Activated T-helper 2 cell treated with anti-CD3 and anti-CD28 coated beads, Interferon-gamma antibody, Interleukin-2, Interleukin-4, amounts not matched to agents 10 μg/mL and 5 μg/mL and 100 μg/mL, durations not matched to agents 14 hours and 24 hours and 36 hours (primary cell): ENCODE data around the gene CALB2. TPM values are rescaled to one million over a fixed set of nuclear protein-coding genes. Genes with fewer than 3 reads are reported as not detected.
"Not testable (repeated sequence)": the region's sequence is repeated elsewhere in the genome, so short reads cannot be mapped to it uniquely, and the experiment has no call there.

Experiments
- DNase-seq: peaks from one replicate; pipeline ENCODE4 v3.0.0; 2021; ENCODE audit warnings: low spot score
- H3K27ac Mint-ChIP-seq: one replicate; pipeline ENCODE4 v1.8.0; 2021; ENCODE audit warnings: mixed read lengths
- H3K27me3 Mint-ChIP-seq: one replicate; pipeline ENCODE4 v1.8.0; 2021; ENCODE audit warnings: low read depth, mixed read lengths
- H3K36me3 Mint-ChIP-seq: one replicate; pipeline ENCODE4 v1.8.0; 2021; ENCODE audit warnings: low read depth, mixed read lengths
- H3K4me1 Mint-ChIP-seq: one replicate; pipeline ENCODE4 v1.8.0; 2021; ENCODE audit warnings: low read depth, mixed read lengths
- H3K4me3 Mint-ChIP-seq: one replicate; pipeline ENCODE4 v1.8.0; 2021; ENCODE audit warnings: low read depth, mild to moderate bottlenecking, moderate library complexity, mixed read lengths
- H3K9me3 Mint-ChIP-seq: one replicate; pipeline ENCODE4 v1.8.0; 2021; ENCODE audit warnings: mixed read lengths
- intact Hi-C: fragments of 100-400 bp; cut with micrococcal nuclease; formaldehyde crosslinking; loops from one replicate; pipeline ENCODE4 v1.15.1; 2023
- total RNA-seq: library from RNA; stranded (reverse); gene quantifications from 2 replicates; pipeline ENCODE4 v1.2.3, GENCODE V29; 2022

The CALB2 gene
- not detected in 2 replicates for total RNA-seq

GRCh38 chr16:71358464-71358998 lies at the start of gene CALB2:
Gene CALB2, plus strand, starts transcription at chr16:71358723. Its CDS starts 70 bp downstream, at chr16:71358793.
- Mint-ChIP-seq H3K9me3 (no peaks in the 10 kb centered on the region), H3K36me3 (no peaks in the 10 kb centered on the region), H3K27ac (no peak within 1 kb of the TSS), H3K4me1 (no peaks in the 10 kb centered on the region), H3K27me3 (peaks cover 4% of the 10 kb centered on the region), H3K4me3 (no peak within 1 kb of the TSS)
- peak; percentile 53 for DNase-seq
- intact Hi-C loops, result no loop called here

GRCh38 chr16:71311553-71312158 lies 46.9 kb upstream of the CALB2 start:
- H3K9me3 Mint-ChIP-seq, result no peaks in the 10 kb centered on the region
- H3K27me3 Mint-ChIP-seq, result peaks cover 6% of the 10 kb centered on the region
- H3K36me3 Mint-ChIP-seq, result no peaks in the 10 kb centered on the region
- H3K27ac Mint-ChIP-seq, result no peak overlapping the region
- no peak for DNase-seq
- H3K4me3 Mint-ChIP-seq, result no peak overlapping the region
- intact Hi-C loops, result no loop called here
- no peaks in the 10 kb centered on the region for H3K4me1 Mint-ChIP-seq

- H3K4me3 Mint-ChIP-seq, H3K4me1 Mint-ChIP-seq, intact Hi-C loops, DNase-seq, H3K27me3 Mint-ChIP-seq, H3K9me3 Mint-ChIP-seq, H3K27ac Mint-ChIP-seq, H3K36me3 Mint-ChIP-seq: not testable (repeated sequence)
These were observed 44.9 kb upstream of the CALB2 start for GRCh38 chr16:71313591-71313990.

GRCh38 chr16:71315269-71315668 lies 43.3 kb upstream of the CALB2 start:
- Mint-ChIP-seq H3K27ac (no peak overlapping the region), H3K9me3 (no peaks in the 10 kb centered on the region), H3K36me3 (no peaks in the 10 kb centered on the region), H3K27me3 (peaks cover 1% of the 10 kb centered on the region), H3K4me1 (no peaks in the 10 kb centered on the region), H3K4me3 (no peak overlapping the region)
- no peak for DNase-seq
- intact Hi-C loops, result no loop called here

DNA sequence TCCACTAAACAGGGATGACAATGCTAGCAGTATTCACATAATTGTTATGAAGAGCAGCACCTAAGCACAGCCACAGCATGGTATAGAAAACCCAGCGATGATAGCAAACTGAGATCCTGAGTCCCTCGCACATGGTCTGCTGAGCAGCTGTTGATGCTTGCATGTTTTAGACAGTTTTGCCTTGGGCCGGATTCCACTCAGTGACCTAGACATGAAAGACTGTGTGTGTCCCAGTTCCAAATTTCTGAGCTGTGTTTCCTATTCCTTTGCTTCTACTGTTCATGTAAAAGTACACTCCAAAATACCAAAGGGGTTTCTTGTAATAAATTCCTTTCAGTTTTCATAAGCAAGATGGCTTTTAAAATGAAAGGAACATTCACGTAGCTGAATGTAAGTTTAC lies 38.5 kb upstream of the CALB2 start:
- Mint-ChIP-seq H3K4me3 (no peak overlapping the region), H3K36me3 (no peaks in the 10 kb centered on the region), H3K27ac (no peak overlapping the region), H3K4me1 (no peaks in the 10 kb centered on the region), H3K9me3 (no peaks in the 10 kb centered on the region), H3K27me3 (no peaks in the 10 kb centered on the region)
- intact Hi-C loops, result no loop called here
- no peak for DNase-seq

DNA sequence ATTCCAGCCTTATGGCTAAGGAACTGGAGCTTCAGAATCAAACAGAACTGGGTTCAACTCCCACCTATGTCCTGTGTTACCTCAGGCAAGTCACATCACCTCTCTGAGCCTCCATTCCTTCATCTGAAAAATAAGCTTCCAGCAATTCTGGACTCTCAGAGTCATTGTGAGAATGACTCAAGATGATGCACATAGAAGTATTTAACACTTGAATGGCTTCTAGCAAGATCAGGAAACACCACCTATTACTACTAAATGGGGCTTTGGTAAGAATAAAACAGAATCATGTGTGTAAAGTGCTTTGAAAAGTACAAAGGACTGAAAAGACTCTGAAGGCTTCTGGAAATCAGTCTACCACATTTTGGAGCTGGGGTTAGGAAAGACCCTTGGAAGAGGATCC lies 30.8 kb upstream of the CALB2 start:
- no peak overlapping the region for H3K27ac Mint-ChIP-seq
- no peaks in the 10 kb centered on the region for H3K9me3 Mint-ChIP-seq
- H3K27me3 Mint-ChIP-seq, result peaks cover 5% of the 10 kb centered on the region
- intact Hi-C loops, result no loop called here
- H3K36me3 Mint-ChIP-seq, result no peaks in the 10 kb centered on the region
- no peak overlapping the region for H3K4me3 Mint-ChIP-seq
- DNase-seq, result no peak
- H3K4me1 Mint-ChIP-seq, result no peaks in the 10 kb centered on the region

GRCh38 chr16:71328151-71328550 lies 30.4 kb upstream of the CALB2 start:
- H3K9me3 Mint-ChIP-seq, result no peaks in the 10 kb centered on the region
- intact Hi-C loops, result no loop called here

DNA sequence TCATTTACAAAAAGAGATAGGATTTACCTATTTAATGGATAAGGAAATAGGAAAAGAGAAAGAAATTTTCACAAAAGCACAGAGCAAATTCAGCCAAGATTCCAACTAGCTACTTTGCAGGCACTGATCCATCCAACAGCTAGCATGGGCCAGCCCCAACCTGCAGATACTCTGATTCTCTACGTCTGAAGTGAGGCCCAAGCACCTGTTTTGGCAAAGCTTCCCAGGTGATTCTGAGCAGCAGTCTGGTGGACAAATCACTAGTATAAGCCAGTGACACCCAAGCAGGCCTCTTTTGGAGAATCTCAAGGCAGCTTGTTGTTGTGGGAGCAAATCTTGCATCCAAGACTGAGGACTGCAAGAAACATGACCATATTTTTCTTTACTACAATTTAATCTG lies 20.9 kb upstream of the CALB2 start:
- peaks cover 1% of the 10 kb centered on the region for H3K4me1 Mint-ChIP-seq
- H3K4me3 Mint-ChIP-seq, result no peak overlapping the region
- H3K9me3 Mint-ChIP-seq, result no peaks in the 10 kb centered on the region
- H3K36me3 Mint-ChIP-seq, result no peaks in the 10 kb centered on the region
- intact Hi-C loops, result no loop called here
- H3K27me3 Mint-ChIP-seq, result no peaks in the 10 kb centered on the region
- no peak for DNase-seq
- no peak overlapping the region for H3K27ac Mint-ChIP-seq

More at GRCh38 chr16:71328151-71328550, 30.4 kb upstream of the CALB2 start:
- Mint-ChIP-seq H3K27ac (no peak overlapping the region), H3K27me3 (peaks cover 5% of the 10 kb centered on the region), H3K4me1 (no peaks in the 10 kb centered on the region), H3K4me3 (no peak overlapping the region), H3K36me3 (no peaks in the 10 kb centered on the region)
- DNase-seq, result no peak

GRCh38 chr16:71338193-71338592 lies 20.3 kb upstream of the CALB2 start:
- H3K9me3 Mint-ChIP-seq, result no peaks in the 10 kb centered on the region
- H3K4me3 Mint-ChIP-seq, result no peak overlapping the region
- no peak overlapping the region for H3K27ac Mint-ChIP-seq
- H3K4me1 Mint-ChIP-seq, result peaks cover 1% of the 10 kb centered on the region
- no peaks in the 10 kb centered on the region for H3K27me3 Mint-ChIP-seq
- no peaks in the 10 kb centered on the region for H3K36me3 Mint-ChIP-seq
- intact Hi-C loops, result no loop called here
- no peak for DNase-seq

DNA sequence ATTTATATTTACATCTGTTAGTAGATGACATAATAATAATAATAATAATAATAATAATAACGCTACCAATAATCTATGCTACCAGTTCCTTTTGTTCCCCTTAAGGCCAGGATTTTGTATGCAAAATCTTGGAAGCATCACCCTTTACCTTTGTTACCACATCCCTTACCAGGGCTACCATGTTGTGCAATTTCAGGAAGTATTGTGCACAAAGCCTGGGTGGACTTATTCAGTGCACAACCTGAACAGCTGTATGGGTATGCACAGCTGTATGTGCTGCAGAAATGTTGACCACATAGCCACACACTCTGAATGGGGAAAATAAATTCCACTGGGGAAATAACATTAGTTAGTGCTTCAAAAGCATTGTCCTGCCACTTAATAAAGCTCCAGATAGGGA lies 19.9 kb upstream of the CALB2 start:
- no peak for DNase-seq

GRCh38 chr16:71339236-71340171 lies 19.0 kb upstream of the CALB2 start:
- intact Hi-C loops, result no loop called here
- H3K36me3 Mint-ChIP-seq, result no peaks in the 10 kb centered on the region
- no peaks in the 10 kb centered on the region for H3K27me3 Mint-ChIP-seq
- no peak overlapping the region for H3K27ac Mint-ChIP-seq
- no peaks in the 10 kb centered on the region for H3K9me3 Mint-ChIP-seq
- H3K4me1 Mint-ChIP-seq, result peaks cover 1% of the 10 kb centered on the region
- H3K4me3 Mint-ChIP-seq, result no peak overlapping the region
- DNase-seq, result no peak

More for the DNA sequence above, 19.9 kb upstream of the CALB2 start:
- H3K36me3 Mint-ChIP-seq, result no peaks in the 10 kb centered on the region
- peaks cover 1% of the 10 kb centered on the region for H3K4me1 Mint-ChIP-seq
- no peaks in the 10 kb centered on the region for H3K9me3 Mint-ChIP-seq
- no peak overlapping the region for H3K4me3 Mint-ChIP-seq
- H3K27ac Mint-ChIP-seq, result no peak overlapping the region
- intact Hi-C loops, result no loop called here
- H3K27me3 Mint-ChIP-seq, result no peaks in the 10 kb centered on the region

DNA sequence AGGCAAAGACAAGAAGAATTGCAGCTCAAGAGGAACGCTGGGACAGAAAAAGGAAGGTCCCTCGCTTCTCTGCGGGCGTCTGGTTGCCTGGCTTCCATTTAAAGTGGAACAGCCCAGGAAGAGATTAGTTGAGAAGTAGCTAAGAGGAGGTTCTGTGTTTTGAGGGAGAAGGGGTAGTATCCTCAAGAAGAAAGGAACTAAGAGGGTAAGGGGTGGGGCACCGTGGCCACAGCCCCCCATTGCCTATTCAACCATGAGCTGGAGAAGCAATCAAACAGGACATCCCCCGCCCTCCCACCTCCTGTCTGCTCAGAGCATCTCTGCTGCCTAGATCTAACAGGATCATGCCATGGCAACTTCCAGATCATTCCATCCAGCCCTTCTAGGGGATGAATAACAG lies 18.1 kb upstream of the CALB2 start:
- H3K27ac Mint-ChIP-seq, result no peak overlapping the region
- no peaks in the 10 kb centered on the region for H3K36me3 Mint-ChIP-seq
- H3K9me3 Mint-ChIP-seq, result no peaks in the 10 kb centered on the region
- H3K4me3 Mint-ChIP-seq, result no peak overlapping the region
- intact Hi-C loops, result no loop called here
- no peaks in the 10 kb centered on the region for H3K27me3 Mint-ChIP-seq
- DNase-seq, result no peak
- peaks cover 1% of the 10 kb centered on the region for H3K4me1 Mint-ChIP-seq

- H3K27me3 Mint-ChIP-seq, result no peaks in the 10 kb centered on the region
- H3K36me3 Mint-ChIP-seq, result no peaks in the 10 kb centered on the region
- no peak for DNase-seq
- no peak overlapping the region for H3K4me3 Mint-ChIP-seq
- peaks cover 1% of the 10 kb centered on the region for H3K4me1 Mint-ChIP-seq
- H3K9me3 Mint-ChIP-seq, result no peaks in the 10 kb centered on the region
- no peak overlapping the region for H3K27ac Mint-ChIP-seq
- intact Hi-C loops, result no loop called here
These were observed 16.6 kb upstream of the CALB2 start for GRCh38 chr16:71341881-71342280.
